HG03066 (cell line): ENCODE measurements around the gene HCN4.
"Not testable (repeated sequence)": the region's sequence is repeated elsewhere in the genome, so short reads cannot be mapped to it uniquely, and the experiment has no call there.

Experiments used
- ATAC-seq: cut with Tn5 transposase; IDR thresholded peaks from one replicate; pipeline ENCODE4 v1.9.1; 2021; ENCODE audit warnings: low read depth; ENCODE audit not compliant: unreplicated experiment

HCN4 gene

GRCh38 chr15:73368301-73369136, at the start of gene HCN4:
HCN4 (minus strand) TSS chr15:73368958; CDS start chr15:73368270, 688 bp downstream.
- ATAC-seq, result no peak

DNA sequence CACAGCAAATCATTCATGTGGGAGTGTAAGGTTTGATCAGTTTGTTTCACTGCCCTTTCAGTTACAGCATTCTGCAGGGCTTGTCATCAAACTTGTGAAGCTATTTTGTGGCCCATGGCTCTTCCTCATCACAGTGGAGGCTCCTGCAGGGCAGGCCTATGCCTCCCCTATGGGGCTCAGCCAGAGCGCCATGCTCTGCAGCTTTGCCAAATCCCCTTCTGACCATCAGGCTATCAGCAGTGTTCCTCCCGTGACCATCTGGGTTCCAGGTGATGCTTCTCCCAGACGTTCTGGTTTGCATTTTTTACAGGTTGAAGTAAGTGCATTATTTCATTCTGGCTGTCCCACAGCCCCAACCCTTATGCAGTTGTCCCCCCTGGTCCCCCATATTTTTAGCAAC, 46.1 kb upstream of the HCN4 start:
- ATAC-seq, result no peak

GRCh38 chr15:73403171-73403570, 34.4 kb upstream of the HCN4 start:
- ATAC-seq, result no peak

- not testable (repeated sequence) for ATAC-seq
Measured at GRCh38 chr15:73400222-73400621, 31.5 kb upstream of the HCN4 start.

DNA sequence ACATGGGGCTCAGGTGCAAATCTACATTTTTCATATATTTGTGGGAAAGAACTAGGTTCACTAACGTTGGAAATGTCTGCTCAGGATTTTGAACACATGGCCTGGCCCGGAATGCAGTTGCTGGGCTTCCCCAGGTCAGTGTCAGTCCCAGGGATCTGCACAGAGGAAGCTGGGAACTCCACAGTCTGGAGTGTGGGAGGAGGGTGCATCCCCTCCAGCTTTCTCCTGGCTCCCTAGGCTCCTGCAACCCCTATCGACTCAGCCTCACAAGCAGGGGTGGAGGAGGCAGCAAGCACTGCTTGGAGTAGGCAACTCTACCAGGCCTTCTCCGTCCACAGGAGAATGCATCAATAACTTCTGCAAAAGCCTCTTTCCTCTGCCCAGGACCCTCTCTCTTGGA, 30.1 kb upstream of the HCN4 start:
- ATAC-seq, result no peak

- ATAC-seq, result no peak
Measured at GRCh38 chr15:73397461-73397860, 28.7 kb upstream of the HCN4 start.

- ATAC-seq, result no peak
Measured at GRCh38 chr15:73395671-73396070, 26.9 kb upstream of the HCN4 start.

DNA sequence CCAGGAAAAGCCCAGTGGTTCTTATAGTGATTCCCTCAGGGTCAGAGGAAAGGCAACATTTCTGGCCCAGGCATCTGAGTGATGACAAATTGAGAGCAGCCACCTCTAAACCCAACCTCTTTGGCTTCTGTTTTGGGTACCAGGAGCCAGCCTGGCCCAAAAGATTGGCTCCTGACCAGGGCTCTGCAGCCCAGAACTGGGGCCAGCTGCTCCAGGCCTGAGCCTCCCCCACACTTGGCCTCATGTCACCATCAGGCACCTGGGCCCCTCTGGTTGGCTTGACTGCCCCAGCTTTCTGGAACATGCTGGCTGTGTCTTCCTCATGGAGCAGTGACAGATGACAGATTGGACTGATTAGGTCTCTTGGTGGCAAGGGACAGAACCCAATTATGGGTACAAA, 26.0 kb upstream of the HCN4 start:
- no peak for ATAC-seq

- ATAC-seq, result no peak
Measured at GRCh38 chr15:73393336-73393735, 24.6 kb upstream of the HCN4 start.

DNA sequence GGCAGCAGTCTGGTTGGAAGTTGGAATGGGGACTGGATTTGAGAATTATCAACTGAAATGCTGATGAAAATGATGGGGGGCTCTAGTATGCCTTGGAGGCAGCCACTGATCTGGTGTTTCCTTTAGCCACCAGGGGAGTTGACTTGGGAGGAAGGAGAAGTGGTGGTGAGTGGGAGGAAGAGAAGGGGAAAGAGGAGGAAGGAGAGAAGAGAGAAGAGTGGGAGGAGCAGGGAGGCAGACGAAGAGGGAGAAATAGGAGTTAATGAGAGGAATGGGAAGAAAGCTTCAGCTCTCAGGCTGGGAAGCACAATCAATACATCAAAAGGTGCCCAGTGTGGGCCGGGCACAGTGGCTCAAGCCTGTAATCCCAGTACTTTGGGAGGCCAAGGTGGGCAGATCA, 23.3 kb upstream of the HCN4 start:
- no peak for ATAC-seq

GRCh38 chr15:73391128-73391872, 22.5 kb upstream of the HCN4 start:
- ATAC-seq, result no peak

DNA sequence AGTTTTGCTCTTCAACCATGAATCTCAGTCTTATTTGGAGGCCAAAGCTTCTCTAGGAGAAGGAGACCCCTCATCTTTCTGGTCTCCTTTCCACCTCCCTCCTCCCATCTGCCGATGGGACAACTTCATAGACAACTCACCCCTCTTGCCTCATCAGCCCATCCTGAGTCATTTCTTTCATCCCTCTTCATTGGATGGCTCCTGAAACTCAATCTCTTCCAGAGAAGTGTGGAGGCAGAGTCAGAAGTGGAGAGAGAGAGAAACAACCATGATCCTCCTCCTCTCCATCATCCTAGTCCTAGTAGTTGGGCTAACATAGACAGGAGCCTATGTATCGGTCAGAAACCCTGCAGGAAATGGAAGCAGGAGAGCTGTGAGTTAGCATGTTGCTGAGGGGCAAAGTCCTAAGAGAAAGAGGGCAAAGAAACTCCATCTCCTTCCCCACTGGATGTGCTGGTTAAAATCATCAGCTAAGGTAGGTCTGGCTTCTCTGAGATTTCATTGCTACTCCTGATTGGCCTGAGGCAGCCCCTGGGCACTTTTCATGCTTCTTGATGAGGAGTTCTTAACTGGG, 21.3 kb upstream of the HCN4 start:
- no peak for ATAC-seq

GRCh38 chr15:73389539-73389938, 20.8 kb upstream of the HCN4 start:
- no peak for ATAC-seq

DNA sequence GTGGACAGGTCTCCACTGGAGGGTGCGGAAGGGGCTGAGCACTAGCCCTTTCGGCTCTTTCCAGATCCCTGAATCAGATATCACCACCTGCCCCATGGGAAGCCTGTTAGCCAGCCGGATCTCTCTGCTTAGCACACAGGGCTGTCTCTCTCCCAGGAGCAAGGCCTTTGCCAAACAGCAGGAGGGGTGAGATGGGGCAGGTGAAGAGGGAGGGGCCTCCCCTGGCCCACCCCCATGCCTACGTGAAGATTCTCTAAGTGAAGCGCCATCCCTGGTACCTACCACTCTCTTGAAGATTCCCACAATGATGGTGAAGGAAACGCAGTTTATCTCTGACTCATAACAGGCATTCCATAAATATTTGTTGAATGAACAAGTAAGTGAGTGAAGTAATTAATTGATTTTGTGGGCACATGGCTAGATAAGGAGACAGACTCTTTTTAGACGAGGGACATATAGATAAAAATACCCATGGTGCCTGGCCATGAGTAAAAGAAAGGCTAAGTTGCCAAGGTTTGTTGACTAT, 19.6 kb upstream of the HCN4 start:
- no peak for ATAC-seq

DNA sequence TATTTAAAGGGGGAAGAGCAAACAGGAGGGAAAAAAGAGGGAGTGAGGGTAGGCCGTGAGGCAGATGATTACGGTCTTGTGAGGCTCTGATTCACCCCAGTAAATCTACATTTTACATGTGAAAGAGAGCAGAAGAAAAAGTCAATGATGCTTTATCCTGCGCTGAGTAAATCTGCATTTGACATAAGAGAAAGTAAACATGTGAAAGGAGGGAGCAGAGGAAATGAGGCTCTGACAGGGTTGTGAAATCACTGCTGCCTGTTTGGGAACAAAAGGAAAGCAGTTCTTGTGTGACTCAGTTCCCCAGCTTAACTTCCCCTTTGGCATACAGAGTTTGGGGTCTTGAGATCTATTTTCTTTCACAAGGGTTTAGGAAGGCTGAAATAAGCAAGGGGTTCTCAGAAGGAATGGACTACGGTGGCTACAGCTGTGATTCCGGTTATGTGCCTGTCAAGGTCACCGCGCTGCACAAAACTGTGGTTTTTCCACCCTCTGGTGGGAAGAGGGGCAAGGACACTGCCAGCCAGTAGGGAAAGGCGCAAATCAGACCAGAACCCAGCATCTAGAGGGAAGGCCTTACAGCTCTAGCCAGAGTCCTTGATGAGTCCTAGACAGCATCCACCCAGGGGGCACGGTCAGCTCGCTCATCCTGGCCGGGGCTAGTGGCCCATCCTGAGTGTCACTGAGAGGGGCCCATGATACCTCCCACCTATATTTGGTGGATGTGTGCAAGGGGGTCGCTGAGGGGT, 18.9 kb upstream of the HCN4 start:
- ATAC-seq, result no peak

- no peak for ATAC-seq
Measured at GRCh38 chr15:73386886-73387506, 18.2 kb upstream of the HCN4 start.

- ATAC-seq, result no peak
Measured at GRCh38 chr15:73386238-73386637, 17.5 kb upstream of the HCN4 start.

DNA sequence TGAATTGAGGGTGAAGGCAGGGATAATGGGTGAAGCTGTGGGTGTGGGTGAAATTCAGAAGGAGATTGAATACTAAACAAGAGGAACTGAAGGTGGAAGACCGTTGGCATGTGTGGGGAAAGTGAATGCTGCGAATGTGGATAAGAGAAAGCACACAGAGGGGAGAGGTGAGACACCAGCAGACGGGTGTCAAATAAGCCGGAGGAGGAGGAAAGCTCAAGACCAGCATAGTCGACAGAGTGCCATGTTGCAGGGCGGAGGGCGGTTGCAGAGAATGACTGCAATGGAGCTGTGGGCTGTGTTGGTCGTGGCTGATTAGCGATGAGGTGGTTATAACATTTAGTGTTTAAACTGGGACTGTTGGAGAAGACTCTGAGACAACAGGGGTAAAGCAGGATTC, 16.4 kb upstream of the HCN4 start:
- no peak for ATAC-seq

GRCh38 chr15:73383310-73384189, 14.8 kb upstream of the HCN4 start:
- ATAC-seq, result no peak
